Mononuclear cell (primary cell): Measurements from ENCODE around the gene TOMM34. TPM values are rescaled to one million over a fixed set of nuclear protein-coding genes. Genes with fewer than 3 reads are reported as not detected.

Experiments
- H3K27me3 ChIP-seq: 2 replicates; pipeline ENCODE4 v1.6.0; 2011; ENCODE audit warnings: low read length, control low read depth; ENCODE audit not compliant: insufficient read depth
- H3K4me1 ChIP-seq: 2 replicates; pipeline ENCODE4 v1.5.1; 2011; ENCODE audit warnings: mild to moderate bottlenecking, low read length, control low read depth; ENCODE audit not compliant: insufficient read depth
- H3K4me3 ChIP-seq: 2 replicates; pipeline ENCODE4 v1.5.1; 2011; ENCODE audit warnings: mild to moderate bottlenecking, low read length, moderate library complexity
- H3K9me3 ChIP-seq: 2 replicates; pipeline ENCODE4 v1.5.1; 2011; ENCODE audit warnings: low read depth, mild to moderate bottlenecking, control low read depth, low read length
- total RNA-seq: library from RNA; depleted of rRNA; stranded (reverse); fragments of >200 nt; gene quantifications from one replicate; pipeline ENCODE4 v1.2.3, GENCODE V29; 2012

TOMM34 gene
- total RNA-seq = 8.0 TPM

GRCh38 chr20:44960103-44960852 lies at the start of gene TOMM34:
TOMM34 (minus strand) TSS chr20:44960397; CDS start chr20:44960333, 64 bp downstream.
- H3K4me1 ChIP-seq = peaks cover 32% of the 10 kb centered on the region
- H3K27me3 ChIP-seq = no peaks in the 10 kb centered on the region
- H3K4me3 ChIP-seq = peak within 1 kb of the TSS; percentile 73

GRCh38 chr20:45008521-45009049 lies 48.4 kb upstream of the TOMM34 start:
- no peaks in the 10 kb centered on the region for H3K9me3 ChIP-seq
- H3K4me1 ChIP-seq = peaks cover 3% of the 10 kb centered on the region
- H3K27me3 ChIP-seq = no peaks in the 10 kb centered on the region
- no peak overlapping the region for H3K4me3 ChIP-seq

More at GRCh38 chr20:44960103-44960852, at the start of gene TOMM34:
- H3K9me3 ChIP-seq = no peaks in the 10 kb centered on the region

GRCh38 chr20:44997668-44998067 lies 37.5 kb upstream of the TOMM34 start:
- Histone ChIP-seq H3K4me1 (peaks cover 21% of the 10 kb centered on the region), H3K4me3 (no peak overlapping the region), H3K9me3 (no peaks in the 10 kb centered on the region), H3K27me3 (no peaks in the 10 kb centered on the region)

- Histone ChIP-seq H3K4me1 (peaks cover 26% of the 10 kb centered on the region), H3K9me3 (no peaks in the 10 kb centered on the region), H3K4me3 (no peak overlapping the region), H3K27me3 (no peaks in the 10 kb centered on the region)
Observed at GRCh38 chr20:44997171-44997570, 37.0 kb upstream of the TOMM34 start.

- H3K4me3 ChIP-seq = no peak overlapping the region
- H3K27me3 ChIP-seq = no peaks in the 10 kb centered on the region
- H3K9me3 ChIP-seq = no peaks in the 10 kb centered on the region
- H3K4me1 ChIP-seq = peaks cover 48% of the 10 kb centered on the region
Observed at GRCh38 chr20:44993343-44993742, 33.1 kb upstream of the TOMM34 start.

- Histone ChIP-seq H3K9me3 (no peaks in the 10 kb centered on the region), H3K4me3 (peak overlapping the region; percentile 15), H3K4me1 (peaks cover 49% of the 10 kb centered on the region), H3K27me3 (no peaks in the 10 kb centered on the region)
Observed at GRCh38 chr20:44990957-44991356, 30.8 kb upstream of the TOMM34 start.

- Histone ChIP-seq H3K4me1 (peaks cover 50% of the 10 kb centered on the region), H3K27me3 (no peaks in the 10 kb centered on the region), H3K4me3 (peak overlapping the region; percentile 15), H3K9me3 (no peaks in the 10 kb centered on the region)
Observed at GRCh38 chr20:44990425-44990824, 30.2 kb upstream of the TOMM34 start.

GRCh38 chr20:44988631-44989171 lies 28.5 kb upstream of the TOMM34 start:
- Histone ChIP-seq H3K4me1 (peaks cover 48% of the 10 kb centered on the region), H3K9me3 (no peaks in the 10 kb centered on the region), H3K4me3 (no peak overlapping the region), H3K27me3 (no peaks in the 10 kb centered on the region)

- H3K4me3 ChIP-seq = no peak overlapping the region
- H3K4me1 ChIP-seq = peaks cover 59% of the 10 kb centered on the region
- H3K9me3 ChIP-seq = no peaks in the 10 kb centered on the region
- H3K27me3 ChIP-seq = no peaks in the 10 kb centered on the region
Observed at GRCh38 chr20:44983093-44983674, 23.0 kb upstream of the TOMM34 start.

GRCh38 chr20:44981736-44982406 lies 21.7 kb upstream of the TOMM34 start:
- Histone ChIP-seq H3K9me3 (no peaks in the 10 kb centered on the region), H3K4me3 (no peak overlapping the region), H3K4me1 (peaks cover 72% of the 10 kb centered on the region), H3K27me3 (no peaks in the 10 kb centered on the region)

GRCh38 chr20:44979090-44979621 lies 19.0 kb upstream of the TOMM34 start:
- Histone ChIP-seq H3K27me3 (no peaks in the 10 kb centered on the region), H3K4me3 (peak overlapping the region; percentile 12)

GRCh38 chr20:44976698-44977097 lies 16.5 kb upstream of the TOMM34 start:
- Histone ChIP-seq H3K9me3 (no peaks in the 10 kb centered on the region), H3K27me3 (no peaks in the 10 kb centered on the region), H3K4me3 (no peak overlapping the region), H3K4me1 (peaks cover 59% of the 10 kb centered on the region)

More at GRCh38 chr20:44979090-44979621, 19.0 kb upstream of the TOMM34 start:
- no peaks in the 10 kb centered on the region for H3K9me3 ChIP-seq
- peaks cover 70% of the 10 kb centered on the region for H3K4me1 ChIP-seq

GRCh38 chr20:44973053-44973452 lies 12.9 kb upstream of the TOMM34 start:
- H3K27me3 ChIP-seq = no peaks in the 10 kb centered on the region
- H3K9me3 ChIP-seq = no peaks in the 10 kb centered on the region
- no peak overlapping the region for H3K4me3 ChIP-seq
- H3K4me1 ChIP-seq = peaks cover 62% of the 10 kb centered on the region

- peaks cover 55% of the 10 kb centered on the region for H3K4me1 ChIP-seq
- no peaks in the 10 kb centered on the region for H3K9me3 ChIP-seq
- peak overlapping the region; percentile 7 for H3K4me3 ChIP-seq
- no peaks in the 10 kb centered on the region for H3K27me3 ChIP-seq
Observed at GRCh38 chr20:44970243-44970757, 10.1 kb upstream of the TOMM34 start.
